ENCODE results near the gene ADGRB2. TPM values are rescaled to one million over a fixed set of nuclear protein-coding genes. Genes with fewer than 3 reads are reported as not detected.

Gene ADGRB2
- total RNA-seq, 4 donors from 2014 or later = 2.4 to 14.3 (median 9.8) TPM

DNA sequence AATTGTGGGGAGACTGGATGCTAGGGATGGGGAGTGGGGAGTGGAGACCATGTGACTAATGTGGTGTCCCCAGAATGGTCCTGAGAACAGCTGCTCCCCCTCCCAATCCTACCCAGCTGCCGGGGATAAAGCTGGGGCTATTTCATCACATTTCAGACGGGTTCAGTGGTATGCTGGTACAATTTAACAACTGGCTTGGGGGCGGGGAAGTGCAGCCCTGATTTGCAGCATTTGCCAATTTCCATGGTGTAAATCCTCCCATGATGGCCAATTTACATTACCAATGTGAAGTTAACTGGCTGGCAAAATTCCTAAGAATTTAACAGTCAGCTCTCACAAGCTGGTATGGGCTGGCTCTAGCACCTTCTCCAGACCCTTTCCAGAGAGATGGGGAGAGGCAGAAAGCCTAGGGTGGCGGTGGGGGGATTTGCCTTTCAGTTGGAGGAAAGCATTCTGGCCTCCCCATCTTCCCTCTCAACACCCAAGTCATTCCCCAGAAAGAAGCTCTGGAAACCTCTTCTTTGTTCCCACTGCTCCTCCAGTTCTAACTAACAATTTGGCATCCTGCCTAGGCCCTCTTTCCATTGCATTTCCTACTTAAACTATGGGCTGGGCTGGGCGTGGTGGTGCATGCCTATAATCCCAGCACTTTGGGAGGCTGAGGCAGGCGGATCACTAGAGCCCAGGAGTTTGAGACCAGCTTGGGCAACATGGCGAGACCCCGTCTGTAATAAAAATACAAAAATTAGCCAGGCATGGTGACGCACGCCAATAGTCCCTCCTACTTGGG is 11.3 kb upstream of the ADGRB2 start:
- intact Hi-C loops (cut with DNase I) = no loop called here
- TF ChIP-seq, protein P1, sequence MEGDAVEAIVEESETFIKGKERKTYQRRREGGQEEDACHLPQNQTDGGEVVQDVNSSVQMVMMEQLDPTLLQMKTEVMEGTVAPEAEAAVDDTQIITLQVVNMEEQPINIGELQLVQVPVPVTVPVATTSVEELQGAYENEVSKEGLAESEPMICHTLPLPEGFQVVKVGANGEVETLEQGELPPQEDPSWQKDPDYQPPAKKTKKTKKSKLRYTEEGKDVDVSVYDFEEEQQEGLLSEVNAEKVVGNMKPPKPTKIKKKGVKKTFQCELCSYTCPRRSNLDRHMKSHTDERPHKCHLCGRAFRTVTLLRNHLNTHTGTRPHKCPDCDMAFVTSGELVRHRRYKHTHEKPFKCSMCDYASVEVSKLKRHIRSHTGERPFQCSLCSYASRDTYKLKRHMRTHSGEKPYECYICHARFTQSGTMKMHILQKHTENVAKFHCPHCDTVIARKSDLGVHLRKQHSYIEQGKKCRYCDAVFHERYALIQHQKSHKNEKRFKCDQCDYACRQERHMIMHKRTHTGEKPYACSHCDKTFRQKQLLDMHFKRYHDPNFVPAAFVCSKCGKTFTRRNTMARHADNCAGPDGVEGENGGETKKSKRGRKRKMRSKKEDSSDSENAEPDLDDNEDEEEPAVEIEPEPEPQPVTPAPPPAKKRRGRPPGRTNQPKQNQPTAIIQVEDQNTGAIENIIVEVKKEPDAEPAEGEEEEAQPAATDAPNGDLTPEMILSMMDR (IDR thresholded peaks at IDR 0.05) = no peak
- TF ChIP-seq POLR2A (IDR thresholded peaks at IDR 0.05) = no peak

DNA sequence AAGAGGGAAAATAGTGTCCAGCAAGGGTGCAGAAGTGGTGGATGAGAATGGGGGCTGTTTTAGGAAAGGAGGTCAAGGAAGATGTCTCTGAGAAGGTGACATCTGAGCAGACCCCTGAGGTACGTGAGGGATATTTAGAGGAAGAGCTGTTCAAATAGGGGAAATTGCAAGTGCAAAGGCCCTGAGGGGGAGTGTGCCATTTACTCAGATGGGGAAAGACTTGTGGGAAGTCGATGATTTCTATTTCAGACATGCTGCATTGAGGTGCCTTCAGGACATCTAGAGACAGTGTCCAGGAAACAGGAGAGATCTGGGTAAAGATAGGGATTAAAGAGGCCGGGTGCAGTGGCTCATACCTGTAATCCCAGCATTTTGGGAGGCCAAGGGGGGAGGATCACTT is 10.4 kb upstream of the ADGRB2 start:
- intact Hi-C loops (cut with DNase I) = no loop called here
- H3K27me3 ChIP-seq = peaks cover 22% of the 10 kb centered on the region

More for the DNA sequence above, 11.3 kb upstream of the ADGRB2 start:
- Histone ChIP-seq H3K4me1 (peaks cover 11 to 14% of the 10 kb centered on the region in 2 donors), H3K36me3 (no peaks in the 10 kb centered on the region), H3K4me3 (replicated peaks in 1 of 3) (no peak overlapping the region), H3K27me3 (peaks cover 22% of the 10 kb centered on the region), H3K27ac (no peak overlapping the region), H3K9me3 (no peaks in the 10 kb centered on the region)
- no peak for DNase-seq
- WGBS, 2 donors = 78 to 82% methylated on average over 10 of the region's 10 CpGs

DNA sequence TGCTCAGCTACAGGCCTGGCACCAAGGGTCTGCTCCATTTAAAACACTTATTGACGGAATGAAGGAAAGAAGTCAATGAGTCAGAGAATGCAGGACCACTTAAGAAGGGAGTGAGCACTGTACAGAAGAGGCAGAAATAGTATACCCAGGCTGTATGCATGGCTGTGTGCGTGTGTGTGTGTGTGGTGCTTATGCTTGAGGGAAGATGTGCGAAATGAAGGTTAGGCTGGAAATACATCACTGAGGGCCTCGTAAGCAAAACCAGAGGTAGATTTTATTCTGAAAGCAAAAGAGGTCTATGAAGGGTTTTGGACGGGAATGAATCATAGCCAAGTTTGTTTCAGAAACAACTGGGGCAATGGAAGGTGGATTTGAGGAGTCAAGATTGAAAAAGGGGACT is 9.7 kb upstream of the ADGRB2 start:
- Histone ChIP-seq H3K4me3 (replicated peaks in 1 of 3) (no peak overlapping the region), H3K27ac (no peak overlapping the region), H3K9me3 (no peaks in the 10 kb centered on the region), H3K27me3 (peaks cover 22% of the 10 kb centered on the region), H3K4me1 (peaks cover 11 to 18% of the 10 kb centered on the region in 2 donors), H3K36me3 (no peaks in the 10 kb centered on the region)
- intact Hi-C loops (cut with DNase I) = no loop called here
- DNase-seq = no peak
- 87 to 93% methylated on average over 5 of the region's 5 CpGs for WGBS, 2 donors
- TF ChIP-seq, protein P1 (IDR thresholded peaks at IDR 0.05) = no peak
- TF ChIP-seq POLR2A (IDR thresholded peaks at IDR 0.05) = no peak

More for the DNA sequence above, 10.4 kb upstream of the ADGRB2 start:
- no peaks in the 10 kb centered on the region for H3K9me3 ChIP-seq
- no peak for DNase-seq
- H3K4me1 ChIP-seq = peaks cover 11 to 17% of the 10 kb centered on the region in 2 donors
- no peak for TF ChIP-seq POLR2A (IDR thresholded peaks at IDR 0.05)
- TF ChIP-seq, protein P1 (IDR thresholded peaks at IDR 0.05) = no peak
- no peaks in the 10 kb centered on the region for H3K36me3 ChIP-seq
- H3K4me3 ChIP-seq (replicated peaks in 1 of 3) = no peak overlapping the region
- WGBS, 2 donors = 87 to 95% methylated on average over 3 of the region's 3 CpGs
- H3K27ac ChIP-seq = no peak overlapping the region

DNA sequence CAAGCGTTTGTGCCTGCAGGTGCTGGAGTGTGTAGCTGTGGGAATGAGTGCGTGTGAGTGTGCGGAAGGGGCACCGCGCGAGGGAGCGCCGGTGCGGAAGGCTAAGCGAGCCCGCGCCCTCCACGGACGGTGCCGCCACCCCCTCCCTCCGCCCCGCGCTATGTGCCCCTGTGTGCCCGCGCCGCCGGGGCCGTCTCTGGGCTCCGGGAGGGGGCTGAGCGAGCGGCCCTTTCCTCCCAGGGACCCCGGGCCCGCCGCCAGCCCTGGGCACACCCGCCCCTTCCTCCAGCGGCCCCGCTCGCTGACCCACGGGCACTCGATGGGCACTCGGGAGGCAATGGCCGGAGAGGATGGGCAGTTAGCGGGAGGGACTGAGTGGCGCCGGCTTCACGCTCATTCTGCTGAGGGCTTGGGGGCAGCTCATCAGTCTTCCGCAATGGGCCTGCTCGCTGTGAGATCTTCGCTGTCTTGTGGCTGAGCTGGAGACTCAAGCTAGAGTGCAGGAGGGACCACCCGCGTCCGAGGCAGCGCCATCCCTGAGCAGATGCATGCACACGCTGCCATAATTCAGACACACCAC is 8.6 kb upstream of the ADGRB2 start:
- H3K36me3 ChIP-seq = no peaks in the 10 kb centered on the region
- no peak for DNase-seq
- H3K4me3 ChIP-seq (replicated peaks in 1 of 3) = no peak overlapping the region
- intact Hi-C loops (cut with DNase I) = no loop called here
- 12 to 17% methylated on average over 24 to 31 of the region's 49 CpGs for WGBS, 2 donors
- H3K4me1 ChIP-seq = peaks cover 11 to 18% of the 10 kb centered on the region in 2 donors
- H3K27ac ChIP-seq = no peak overlapping the region
- no peaks in the 10 kb centered on the region for H3K9me3 ChIP-seq
- peaks cover 22% of the 10 kb centered on the region for H3K27me3 ChIP-seq
- TF ChIP-seq POLR2A (IDR thresholded peaks at IDR 0.05) = no peak
- TF ChIP-seq, protein P1 (IDR thresholded peaks at IDR 0.05) = no peak
